Keratinocyte (primary cell): ENCODE data around the gene CADM3.

Source experiments
- CTCF ChIP-seq, 3 experiments: IDR thresholded peaks in 1 of 3; conservative IDR thresholded peaks in 1 of 3; optimal IDR thresholded peaks in 1 of 3; 2 replicates in 2 of 3; 3 replicates in 1 of 3; pipeline versions ENCODE3 to v1.5.1; 2011; ENCODE audit warnings: low read length in 3 of 3, mild to moderate bottlenecking in 3 of 3, moderate library complexity in 2 of 3, control low read depth in 1 of 3, inconsistent platforms in 1 of 3; ENCODE audit not compliant: insufficient read depth in 2 of 3; ENCODE audit errors: extremely low read depth in 1 of 3
- EZH2 ChIP-seq: IDR thresholded peaks from one replicate; pipeline ENCODE4 v1.6.1; 2012; ENCODE audit warnings: inconsistent platforms, mild to moderate bottlenecking, low read length, moderate library complexity

- TF ChIP-seq CTCF (optimal IDR thresholded peaks at IDR 0.05 in 1 of 3, IDR thresholded peaks at IDR 0.05 in 1 of 3, conservative IDR thresholded peaks at IDR 0.05 in 1 of 3; ENCODE audit: extremely low read depth in 1 of 3, insufficient read depth in 2 of 3, low read length in 3 of 3) (no peak), EZH2 (no peak)
Observed at GRCh38 chr1:159218649-159219636, 47.5 kb downstream of the CADM3 start.
